NCI-H2171 treated with DMSO at 0.1 percent for 48 hours (cell line): ENCODE measurements around the gene FREY1.

Experiments used
- DNase-seq: peaks from one replicate; lab custom pipeline; 2025; lab: John Stamatoyannopoulos, UW

Gene FREY1, protein sequence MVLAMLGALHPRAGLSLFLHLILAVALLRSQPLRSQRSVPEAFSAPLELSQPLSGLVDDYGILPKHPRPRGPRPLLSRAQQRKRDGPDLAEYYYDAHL

GRCh38 chr11:45906965-45907611, at the start of gene FREY1:
Gene FREY1 (minus strand): TSS chr11:45907271. CDS start chr11:45907245, 26 bp downstream.
- no peak for DNase-seq

- DNase-seq, result no peak
These were observed 42.9 kb upstream of the FREY1 start for GRCh38 chr11:45949992-45950407.

DNA sequence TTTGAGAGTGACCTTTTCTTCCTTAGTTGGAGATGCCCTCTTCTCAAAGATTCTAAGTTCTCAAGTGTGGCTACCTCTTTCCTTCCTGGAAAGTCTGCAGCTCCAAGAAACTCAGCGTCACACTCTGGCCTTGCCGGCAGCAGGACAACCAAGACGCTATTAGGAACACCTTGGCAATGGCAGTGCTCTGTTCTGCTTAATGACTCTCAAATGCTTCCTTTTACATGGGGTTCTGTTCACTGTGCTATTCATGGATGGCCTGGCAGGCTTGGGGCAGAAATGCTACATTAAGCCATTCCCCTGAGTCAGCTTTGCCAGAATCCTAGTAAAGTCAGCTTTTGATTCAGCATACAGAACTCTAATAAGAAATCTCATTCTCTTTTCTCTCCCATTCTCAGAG, 41.3 kb upstream of the FREY1 start:
- no peak for DNase-seq

GRCh38 chr11:45947885-45948284, 40.8 kb upstream of the FREY1 start:
- no peak for DNase-seq

DNA sequence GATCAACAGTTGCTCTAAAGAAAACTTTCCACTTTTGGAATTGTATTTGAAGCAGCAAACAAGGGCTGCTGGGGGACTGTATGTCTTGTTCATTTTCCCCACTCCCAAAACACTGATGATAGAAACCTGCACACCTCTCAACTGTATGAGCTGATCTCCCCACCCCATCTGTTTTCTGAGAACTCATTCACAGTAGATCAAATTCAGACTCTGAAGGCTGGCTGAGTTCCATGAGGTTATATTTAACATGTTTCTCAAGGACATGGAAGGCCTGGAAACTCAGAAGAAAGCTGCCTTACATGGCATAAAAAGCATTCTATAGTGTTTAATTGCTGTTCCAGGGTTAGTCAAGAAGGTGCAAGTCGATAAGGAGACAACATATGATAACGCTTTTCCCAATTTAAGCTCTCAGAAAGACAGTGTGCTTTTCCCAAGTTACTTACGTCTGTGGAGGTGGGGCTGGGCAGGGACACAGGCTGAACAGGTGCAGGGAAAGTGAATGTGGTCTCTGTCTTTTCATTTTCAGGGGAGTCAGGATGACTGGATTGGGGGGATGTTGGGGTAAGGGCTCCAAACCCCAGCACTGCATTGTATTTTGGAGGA, 38.4 kb upstream of the FREY1 start:
- no peak for DNase-seq

DNA sequence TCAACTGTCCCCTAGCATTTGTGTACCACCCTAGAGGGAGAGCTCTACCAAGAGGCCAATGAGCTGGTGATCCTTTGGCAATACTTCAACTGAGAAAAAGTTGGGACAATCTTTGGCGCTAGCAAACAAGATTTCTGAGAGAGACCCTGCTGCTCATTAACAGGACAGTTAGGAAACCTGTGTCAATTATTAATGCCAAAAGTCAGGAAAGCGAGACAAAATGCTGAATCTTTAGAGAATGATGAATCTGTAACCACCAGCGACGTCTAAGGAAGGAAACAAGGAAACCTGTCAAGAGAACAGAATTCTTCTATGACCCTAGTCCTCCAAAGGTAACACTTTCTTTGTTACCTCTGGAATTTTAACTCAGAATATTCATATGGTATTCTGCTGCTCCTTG, 35.3 kb upstream of the FREY1 start:
- DNase-seq, result no peak

DNA sequence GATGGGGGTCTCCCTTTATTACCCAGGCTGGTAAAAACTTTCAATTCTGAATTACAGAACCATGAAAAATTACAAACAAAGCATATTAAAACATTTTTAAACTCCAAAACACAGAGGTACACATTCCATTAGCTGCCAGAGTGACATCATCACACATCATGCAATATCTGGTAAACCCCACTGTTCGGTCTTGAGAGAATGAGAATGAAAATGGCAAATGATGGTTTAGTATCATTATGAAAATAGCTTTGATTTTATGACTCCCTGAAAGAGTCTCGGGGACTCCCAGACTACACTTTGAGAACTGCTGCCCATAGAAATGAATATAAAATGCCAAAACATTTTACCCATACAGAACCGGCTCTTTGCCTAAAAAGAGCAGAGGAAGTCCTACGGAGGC, 34.2 kb upstream of the FREY1 start:
- no peak for DNase-seq

- DNase-seq, result no peak
These were observed 32.8 kb upstream of the FREY1 start for GRCh38 chr11:45939836-45940235.

DNA sequence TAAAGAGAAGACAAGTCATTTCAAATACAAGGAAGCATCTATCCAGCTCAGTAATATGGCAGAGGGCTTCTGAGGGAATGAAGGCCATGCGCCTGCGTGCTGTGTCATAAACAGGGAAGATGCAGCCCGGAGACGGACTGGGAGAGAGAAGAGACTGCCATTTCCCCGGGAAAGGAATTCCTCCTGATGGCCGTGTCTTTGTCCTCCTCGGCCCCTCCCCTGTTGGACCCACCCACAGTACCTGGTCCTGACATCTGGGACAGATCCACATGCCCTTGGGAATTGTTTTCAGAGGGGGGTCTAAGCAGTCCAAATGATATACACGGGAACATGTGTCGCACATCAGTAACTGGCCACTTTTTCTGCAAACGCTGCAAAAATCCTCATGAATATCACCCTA, 30.8 kb upstream of the FREY1 start:
- DNase-seq, result no peak

DNA sequence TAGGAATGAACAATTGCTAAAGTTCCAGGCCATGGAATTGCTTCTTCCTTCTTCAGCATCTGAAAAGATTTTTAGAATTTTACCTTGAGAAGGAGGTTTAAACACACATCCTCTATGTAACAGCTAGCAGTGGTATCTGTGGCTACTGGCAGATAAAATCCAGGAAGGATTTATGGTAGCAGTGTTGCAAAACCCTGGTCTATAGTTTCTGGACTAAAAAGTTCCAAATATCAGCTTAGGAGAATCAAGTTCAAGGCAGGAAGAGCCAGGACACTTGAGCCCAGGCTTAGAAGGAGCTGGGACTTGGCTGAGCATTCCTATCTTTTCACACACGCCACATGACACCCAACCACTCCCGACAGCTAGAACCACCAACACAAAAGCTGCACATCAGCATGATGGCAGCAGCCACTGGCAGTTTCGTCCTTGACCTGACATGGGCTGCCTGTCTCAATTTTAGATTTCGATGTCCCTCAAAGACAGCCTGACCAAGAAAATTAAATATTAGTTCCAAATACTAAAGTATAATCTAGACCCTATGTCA, 29.5 kb upstream of the FREY1 start:
- no peak for DNase-seq

DNA sequence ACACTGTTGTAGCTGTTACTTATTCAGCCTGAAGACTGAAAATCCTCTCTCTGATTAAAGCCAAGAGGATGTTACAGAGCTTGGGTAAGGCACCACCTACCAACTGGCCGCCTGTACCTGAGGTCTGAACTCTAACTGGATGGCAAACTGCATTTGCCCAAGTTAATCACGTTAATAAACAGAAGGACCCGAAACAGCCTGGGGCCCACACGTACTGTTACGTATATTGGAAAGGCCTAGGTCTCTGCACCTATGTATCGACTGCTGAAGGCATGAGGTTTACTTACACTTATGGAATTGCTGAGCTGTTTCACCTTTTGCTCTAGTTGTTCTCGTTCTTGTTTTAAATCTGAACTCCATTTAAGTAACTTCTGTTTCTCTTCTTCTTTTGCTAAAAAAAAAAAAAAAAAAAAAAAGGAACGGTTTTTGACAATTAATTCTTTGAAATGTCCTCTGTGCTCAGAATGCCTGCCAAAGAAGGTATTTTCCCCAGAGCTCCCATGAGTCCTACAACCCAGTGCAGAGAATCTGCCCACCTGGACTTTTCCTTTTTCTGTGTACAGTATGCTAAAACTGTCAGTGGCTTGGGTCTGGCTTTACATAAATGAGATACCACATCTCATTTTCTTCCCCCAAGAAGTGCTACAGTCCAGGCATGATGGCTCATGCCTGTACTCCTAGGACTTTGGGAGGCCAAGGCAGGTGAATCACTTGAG, 28.4 kb upstream of the FREY1 start:
- no peak for DNase-seq

DNA sequence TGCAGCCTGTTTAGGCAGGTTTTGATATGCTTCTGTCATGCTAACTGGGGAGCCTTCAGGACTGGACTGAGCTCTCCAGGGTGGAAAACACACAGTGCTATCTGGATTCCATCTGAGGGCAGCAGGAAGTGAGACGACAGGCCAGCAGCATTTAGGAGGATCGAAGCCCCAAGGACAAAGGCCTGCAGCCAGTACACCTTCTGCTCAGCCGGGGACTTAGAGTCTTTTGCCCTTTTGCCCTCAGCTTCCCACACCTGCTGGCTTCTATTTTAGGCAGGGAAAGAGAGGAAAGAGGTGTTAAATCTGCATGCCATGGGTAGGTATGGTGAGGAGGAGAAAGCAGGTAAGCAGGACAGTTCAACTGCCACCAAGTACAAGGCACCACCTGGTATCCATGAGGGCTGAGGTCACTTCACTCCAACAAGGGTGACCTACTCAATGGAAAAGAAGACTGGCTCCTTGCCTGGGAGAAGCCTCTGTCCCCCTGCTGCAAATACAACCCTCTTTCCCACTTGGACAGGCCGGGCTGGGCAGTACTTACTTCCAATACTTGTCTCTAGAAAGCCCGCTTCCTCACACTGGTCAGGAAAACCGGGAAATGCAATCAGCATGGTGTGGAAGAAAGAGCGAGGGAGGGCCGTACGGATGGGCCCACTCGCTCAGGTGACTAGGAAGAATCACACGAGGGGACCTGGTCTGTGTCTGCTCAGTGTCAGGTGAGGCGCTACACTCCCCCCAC, 27.7 kb upstream of the FREY1 start:
- peak; percentile 63 for DNase-seq

DNA sequence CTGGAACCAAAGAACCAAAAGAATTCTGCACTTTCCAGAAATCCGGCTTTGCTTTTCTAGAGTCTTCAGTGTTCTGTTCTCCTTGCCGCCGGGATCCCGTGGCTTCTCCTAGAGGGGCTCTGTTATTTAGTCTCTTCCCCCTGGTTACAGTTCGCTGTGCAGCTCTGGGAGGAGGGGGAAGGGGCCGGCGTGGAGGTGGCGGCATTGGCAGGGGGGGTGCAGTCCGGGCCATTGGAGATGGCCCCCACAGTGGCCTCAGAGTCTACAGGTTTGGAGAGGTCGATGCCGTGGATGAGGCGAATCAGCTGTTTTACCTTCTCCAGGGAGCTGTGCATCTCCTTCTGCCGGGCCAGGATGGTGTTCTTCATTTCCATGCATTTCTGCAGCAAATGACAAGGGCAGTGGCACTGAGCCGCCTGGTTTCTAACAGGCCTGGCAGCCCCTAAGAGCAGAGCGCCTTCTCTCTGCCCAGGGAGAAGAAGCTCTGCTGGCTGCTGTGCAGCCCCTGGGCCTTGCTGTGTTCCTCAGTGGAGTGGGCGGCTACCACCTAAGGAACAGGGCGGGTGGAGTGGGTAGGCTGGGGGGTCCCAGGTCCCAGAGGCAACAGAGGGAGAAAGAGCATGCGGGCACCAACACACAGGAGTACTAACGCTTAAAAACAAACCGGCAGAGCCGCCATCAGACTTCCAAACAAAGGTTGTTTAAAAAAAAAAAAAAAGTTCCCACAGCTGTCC, 26.9 kb upstream of the FREY1 start:
- DNase-seq, result no peak

DNA sequence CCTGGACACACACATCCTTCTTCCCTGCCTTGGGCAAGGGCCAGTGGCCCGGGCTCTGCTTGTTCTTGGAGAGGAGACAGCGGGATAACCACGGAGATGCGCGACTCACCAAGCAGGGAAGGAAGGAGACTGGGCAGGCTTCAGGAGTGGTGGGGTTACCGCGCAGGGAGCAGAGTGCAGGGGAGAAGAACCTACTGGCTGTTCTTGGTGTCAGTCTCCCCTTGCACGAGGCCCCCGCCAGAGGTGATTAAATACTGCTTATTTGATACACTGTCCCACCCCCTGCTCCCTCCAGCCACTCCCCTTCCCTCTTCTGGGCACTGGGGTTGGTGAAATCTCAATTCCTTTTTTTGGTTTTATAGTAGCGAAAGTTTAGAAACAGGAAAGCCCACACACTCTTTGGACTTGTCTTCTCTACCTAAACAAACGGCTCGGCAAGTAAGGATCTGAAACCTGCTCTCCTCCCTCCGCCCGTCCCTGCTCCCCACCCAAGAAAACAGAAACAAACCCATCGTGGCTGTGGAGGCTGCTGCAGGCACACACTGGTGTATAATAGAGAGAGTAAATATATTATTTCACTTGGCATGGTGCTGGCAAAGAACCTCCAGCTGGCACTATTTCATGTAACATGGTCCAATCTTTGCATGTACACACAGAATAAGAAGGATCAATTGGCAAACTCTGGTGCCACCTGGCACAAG, 26.2 kb upstream of the FREY1 start:
- DNase-seq, result no peak

DNA sequence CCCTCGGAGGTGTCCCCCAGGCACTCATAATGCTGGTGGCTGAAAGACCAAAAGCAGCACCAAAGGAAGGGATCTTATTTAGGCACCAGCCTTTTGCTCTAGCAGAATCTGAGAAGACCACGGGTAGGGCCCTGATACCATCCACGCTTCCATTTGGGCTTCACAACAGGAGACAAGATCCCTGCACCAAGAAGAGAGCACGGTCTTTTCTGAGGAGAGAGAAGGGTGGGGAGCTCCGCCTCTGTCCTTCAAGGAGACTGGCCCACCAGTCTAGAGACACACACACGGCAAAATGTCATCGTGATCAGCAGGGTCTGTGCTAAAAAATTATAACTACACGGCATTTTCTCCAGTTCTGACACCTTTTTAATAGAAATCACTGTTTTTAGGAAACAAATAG, 25.1 kb upstream of the FREY1 start:
- DNase-seq, result no peak

GRCh38 chr11:45931739-45932138, 24.7 kb upstream of the FREY1 start:
- DNase-seq, result no peak

GRCh38 chr11:45930951-45931570, 24.0 kb upstream of the FREY1 start:
- peak; percentile 57 for DNase-seq

DNA sequence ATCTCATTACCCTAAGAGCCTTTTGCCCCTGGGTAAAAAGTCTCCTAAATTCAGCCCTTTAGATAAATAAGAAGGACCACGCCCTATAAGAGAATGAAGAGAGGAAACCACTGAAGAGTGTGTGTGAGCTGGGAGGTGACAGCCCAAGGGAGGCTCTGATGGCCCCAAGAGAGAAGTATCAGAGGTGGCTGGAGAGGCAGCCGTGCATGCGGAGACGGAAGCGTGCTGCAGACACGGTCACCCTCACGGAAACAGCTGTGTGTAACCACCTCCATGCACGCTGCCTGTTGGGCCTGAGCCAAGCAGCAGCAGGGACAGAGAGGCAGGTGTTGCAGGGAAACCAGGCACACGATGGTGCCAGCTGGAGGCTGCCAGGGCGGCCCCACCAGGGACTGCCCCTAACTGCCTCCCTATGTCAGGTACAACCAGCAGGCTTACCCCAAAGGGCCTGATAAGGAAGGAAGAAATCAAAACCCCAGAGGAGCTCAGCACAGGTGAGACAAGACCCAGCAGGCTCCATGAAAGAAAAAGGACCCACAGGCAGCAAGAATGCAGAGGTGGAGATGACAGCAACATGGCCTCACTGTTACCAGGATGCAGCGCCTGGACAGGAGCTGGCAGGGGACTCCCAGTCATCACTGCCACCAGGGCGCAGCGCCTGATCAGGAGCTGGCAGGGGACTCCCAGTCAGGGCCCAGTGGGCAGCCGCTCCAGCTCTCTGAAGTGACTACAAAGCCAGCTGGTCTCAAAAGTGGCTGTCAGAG, 23.1 kb upstream of the FREY1 start:
- peak; percentile 95 for DNase-seq

GRCh38 chr11:45929486-45930030, 22.5 kb upstream of the FREY1 start:
- DNase-seq, result no peak
